Hematopoietic multipotent progenitor cell treated with erythropoietin and hydrocortisone succinate and interleukin-3 and kit ligand, for 17 days (in vitro differentiated cells): ENCODE measurements around the gene PSMA6.
"Not testable (repeated sequence)": the region's sequence is repeated elsewhere in the genome, so short reads cannot be mapped to it uniquely, and the experiment has no call there.

Source experiments
- DNase-seq: peaks from one replicate; pipeline ENCODE4 v3.0.0-alpha.2; 2015; ENCODE audit warnings: low spot score

PSMA6 gene

DNA sequence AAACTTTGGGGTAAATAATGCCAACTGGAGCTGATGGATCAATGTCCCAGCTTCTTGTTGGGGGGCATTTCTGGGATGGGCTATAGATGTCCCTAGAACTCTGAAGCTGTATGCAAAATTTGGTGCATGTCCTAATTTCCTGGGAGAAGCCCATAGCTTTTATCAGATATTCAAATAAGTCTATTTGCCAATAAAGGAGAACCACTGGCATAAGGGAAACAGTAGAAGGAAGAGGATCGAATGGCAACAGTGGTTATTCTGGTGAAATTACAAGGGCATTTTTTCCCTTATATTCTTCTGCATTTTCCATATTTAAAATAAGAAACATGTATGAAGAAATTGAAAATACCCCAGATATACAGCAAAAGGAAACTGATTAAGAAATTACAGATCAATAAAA is 34.2 kb downstream of the PSMA6 start:
- DNase-seq, result no peak

DNA sequence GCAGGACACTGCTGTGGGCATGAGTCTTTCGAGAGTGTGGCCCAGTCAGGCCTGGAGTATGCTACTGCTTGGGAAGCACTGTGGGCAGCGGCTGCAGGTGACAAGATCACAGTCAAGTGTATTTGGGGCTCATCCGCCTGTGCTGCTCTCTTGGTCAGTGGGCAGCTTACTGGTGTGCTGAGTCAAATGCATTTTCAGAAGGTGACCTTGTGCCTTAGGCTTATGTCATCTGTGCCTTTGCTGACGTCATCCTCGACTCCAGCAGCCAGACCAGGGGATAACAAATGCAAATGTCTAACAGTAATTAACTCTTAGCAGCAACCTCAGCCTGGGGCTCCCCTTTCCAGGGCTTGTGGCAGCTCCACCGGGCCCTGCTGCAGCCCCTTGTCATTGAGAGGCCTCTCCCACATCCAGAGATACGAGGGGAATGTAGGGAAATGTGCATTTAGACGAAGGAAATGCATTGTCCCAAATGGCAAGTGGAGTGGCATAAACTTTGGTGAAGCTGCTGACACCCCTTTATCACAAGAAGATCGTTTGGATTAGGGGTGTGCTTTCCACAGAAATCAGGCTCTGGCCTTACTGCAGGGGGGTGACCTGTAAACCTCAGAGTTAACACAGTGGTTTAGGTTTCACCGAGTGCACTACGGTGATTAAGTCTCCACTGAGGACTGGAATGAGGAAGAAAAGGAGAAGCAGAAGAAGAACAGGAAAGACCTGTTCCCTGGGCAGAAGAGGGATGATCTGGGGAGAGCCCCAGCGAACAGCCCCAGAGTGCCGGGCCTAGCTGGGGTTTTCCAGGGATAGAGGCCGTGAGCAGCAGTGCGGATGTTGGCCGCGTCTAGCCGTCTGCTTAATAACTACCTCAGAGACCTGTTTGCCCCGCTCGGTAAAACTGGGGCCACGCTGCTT is 39.7 kb downstream of the PSMA6 start:
- no peak for DNase-seq

DNA sequence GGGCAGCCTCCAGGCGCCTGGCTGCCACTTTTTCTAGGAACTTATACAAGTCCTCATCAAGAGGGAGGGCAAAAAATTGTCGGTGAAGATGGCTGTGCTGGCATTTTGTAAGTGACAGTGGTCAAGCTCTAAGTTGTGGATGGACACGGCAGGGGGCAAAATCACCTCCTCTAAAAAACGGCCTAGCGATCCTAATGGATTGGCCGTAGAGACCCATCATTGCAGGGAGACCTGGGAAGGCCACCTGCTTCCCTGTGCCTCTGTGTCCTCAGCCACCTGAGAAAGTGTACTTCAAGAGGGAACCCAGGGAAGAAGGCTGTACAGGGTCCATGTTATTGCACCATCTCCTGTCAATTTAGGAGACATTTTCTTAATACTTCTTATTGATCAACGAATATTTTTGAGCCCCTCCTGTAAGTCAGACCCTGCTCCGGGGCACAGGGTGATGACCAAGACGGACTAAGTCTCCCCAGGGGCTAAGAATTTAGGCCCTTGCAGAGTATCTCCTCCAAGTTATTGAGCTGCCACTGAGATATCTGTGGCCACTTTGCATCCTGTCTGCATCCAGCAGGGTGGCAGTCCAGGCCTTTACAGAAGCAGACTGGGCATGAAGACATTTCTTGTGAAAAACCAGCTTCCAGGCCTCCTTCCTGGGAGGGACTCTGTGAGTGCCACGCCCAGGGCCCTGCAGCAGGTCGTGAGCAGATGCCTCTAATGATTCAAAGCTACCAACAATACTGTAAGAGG is 40.5 kb downstream of the PSMA6 start:
- no peak for DNase-seq

DNA sequence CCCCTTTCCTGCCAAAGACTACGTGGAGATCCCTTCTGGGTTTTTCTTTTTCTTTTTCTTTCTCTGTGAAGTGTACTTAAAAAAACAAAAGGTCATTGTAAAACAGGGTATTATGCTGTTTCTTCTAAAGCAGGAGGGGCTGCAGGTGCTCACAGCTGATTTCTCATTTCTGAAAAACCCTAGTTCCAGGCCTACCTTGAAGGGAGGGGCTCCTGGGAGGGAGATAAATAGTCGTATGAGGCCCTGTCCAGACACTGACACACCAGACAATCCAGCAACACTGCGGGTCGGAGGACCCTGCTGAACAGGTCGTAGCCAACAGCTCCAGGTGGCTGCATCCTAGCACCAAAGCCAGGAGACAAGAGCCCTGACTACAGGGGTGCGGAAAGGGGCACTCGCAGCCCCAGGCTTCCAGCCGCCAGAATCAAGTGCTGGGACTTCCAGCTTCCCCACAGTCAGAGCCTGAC is 41.1 kb downstream of the PSMA6 start:
- no peak for DNase-seq

DNA sequence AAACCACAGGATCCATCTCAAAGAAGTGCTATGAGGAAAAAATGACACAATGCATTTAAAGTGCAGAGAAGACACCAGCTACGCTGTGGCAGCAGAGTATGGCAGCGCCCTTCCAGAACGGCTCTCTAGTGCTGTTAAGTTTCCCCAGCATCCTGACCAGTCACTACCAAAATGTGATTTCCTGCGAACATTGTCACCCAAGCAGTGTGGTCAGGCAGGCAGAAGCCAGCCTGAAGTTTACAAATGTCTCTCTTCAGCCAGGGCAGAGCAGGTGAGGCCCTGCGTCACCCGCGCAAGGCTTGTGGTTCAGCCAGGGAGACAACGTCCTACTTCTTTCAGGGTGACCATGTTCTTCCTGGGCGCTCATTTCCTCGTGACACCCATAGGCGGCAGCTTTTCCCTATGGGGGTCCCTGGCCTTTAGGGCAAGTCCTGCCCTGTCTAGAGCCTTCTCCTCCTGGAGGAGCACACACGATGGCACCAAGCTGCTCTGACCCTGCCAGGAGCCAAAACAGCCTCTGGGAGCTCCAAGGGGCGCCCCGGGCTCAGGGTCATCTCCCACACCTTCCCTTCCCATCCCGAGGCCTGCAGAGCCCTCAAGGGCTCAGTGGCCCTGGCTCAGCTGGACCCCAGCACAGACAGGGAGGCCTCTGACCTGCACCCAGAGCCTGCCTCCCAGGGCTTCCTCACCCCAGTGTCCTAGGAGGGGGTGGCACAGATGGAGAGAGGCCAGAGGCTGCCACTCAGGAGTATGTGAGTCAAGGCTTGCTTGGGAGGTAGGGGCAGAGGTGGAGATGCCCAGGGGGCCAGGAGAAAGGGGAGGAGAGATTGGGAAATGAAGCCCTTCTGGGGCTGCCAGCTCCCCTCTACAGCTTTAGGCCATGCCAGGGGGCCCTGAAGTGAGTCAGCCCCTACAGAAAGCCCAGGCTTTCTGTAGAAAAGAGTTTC is 41.9 kb downstream of the PSMA6 start:
- no peak for DNase-seq

DNA sequence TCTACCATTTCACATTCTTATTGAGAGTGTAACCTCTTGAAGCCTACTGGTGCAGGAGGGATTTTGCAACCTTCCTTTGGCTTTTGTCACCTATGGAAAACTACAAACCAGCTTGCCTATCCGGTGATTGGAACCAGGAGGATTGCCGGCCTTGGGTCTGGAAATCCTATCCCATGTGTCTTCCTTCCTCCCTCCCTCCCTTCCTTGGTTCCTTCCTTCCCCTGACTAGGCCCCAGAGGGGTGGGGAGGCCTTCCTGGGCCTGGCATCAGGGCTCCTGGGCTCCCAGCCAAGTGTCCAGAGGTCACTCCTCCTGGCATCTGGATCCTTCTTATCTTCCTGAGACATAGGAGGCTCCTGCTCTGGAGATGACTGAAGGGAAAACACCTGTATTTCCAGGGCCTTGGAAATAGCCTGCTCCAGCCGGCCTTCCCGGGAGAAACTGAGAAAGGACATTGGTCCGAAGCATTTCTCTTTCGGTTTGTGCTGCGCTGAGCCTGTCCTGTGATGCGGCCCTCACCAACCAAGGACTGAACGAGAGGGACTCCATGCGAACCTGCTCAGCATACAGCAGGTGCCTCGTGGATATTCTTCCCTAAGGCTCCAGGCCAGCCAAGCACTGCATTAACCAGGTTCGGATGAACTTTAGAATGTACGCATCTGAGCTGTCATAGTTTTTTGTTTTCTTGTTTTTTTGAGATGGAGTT is 43.4 kb downstream of the PSMA6 start:
- no peak for DNase-seq

DNA sequence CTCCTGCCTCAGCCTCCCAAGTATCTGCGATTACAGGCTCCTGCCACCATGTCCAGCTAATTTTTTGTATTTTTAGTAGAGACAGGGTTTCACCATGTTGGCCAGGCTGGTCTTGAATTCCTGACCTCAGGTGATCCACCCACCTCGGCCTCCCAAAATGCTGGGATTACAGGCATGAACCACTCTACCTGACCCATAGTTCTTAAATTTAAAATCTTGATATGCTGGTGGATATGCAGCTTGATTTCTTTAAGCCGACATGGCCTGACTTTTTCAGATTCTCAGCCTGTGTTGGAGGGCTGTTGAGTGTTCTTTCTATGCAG is 44.0 kb downstream of the PSMA6 start:
- DNase-seq, result not testable (repeated sequence)

DNA sequence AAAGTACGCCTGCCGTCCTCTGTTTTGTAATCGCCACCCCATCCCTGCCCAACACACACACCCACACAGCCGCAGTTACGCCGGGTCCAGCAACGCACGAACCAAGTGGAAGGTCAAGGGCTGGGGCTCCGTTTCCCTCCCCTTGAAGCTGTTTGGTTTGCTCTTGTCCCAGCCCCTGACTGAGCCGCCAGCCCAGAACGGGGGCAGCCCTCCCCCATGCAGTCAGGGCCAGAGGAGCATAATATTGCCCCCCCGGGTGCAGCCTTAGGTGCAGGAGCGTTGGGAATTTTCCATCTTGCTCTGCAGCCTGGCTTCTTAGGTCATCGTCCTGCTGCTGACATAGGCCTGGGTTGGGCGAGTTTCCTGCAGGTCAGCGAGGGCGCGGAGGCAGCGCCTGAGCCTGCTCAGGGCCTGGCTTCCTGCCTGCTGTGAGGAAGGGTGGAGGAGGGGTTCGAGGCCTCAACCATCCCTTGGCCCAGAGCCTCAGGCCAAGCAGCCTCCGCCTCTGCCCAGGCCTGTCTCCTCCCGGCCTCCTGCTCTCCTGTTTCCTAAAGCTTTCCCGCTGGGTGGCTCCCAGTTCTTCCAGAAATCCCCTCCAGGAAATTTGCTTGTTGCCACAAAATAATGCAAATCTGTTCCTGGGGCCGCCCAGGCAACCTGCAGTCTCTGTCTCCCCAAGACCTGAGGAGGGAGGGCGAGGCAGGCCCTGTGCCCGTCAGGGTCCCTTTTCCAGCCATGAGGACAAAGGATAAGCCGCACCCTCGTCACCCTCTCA is 44.5 kb downstream of the PSMA6 start:
- DNase-seq, result no peak

DNA sequence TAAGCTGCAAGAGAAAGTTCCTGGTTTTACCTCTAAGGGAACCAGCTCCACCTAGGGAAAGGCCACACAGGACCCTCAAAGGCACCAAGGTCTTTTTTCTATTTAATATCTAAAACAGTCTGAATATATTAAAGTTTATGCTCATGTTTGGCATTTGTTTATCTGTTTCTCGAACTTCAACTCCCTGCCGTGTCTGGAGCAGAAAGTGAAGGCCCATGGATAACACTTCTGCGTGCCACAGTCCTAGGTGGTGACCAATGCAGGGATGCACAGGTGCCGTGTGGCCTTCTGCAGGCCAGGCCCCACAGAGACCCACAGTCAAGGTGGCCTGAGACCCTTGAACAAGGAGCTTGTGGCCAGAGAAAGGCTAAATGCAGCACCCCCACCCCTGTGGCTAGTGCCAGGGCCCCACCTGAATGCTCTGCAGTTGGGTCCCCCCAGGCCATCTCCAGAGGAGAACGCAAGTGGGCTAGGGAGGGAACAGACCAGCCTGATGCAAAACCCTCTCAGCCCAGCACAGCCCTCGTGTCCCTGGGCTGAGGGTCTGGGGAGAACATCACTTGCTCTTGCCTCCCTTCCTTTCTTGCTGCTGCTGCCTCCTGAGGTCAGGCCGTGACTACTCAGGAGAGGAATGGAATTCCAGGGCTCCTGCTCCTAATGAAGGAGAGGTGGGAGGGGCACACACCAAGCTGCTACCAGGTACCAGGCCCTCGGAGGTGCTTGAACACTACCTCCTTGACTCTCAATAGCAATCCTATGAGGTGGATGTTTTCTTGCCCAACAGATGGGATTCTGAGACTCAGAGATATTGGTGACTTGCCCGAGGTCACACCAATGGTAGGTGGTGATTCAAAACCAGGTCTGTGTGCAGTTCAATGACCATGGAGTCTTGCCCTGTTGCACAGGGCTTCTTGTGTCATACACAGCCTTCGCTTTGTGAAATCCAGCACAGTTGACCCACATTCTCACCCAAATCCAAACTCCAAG is 45.4 kb downstream of the PSMA6 start:
- no peak for DNase-seq

DNA sequence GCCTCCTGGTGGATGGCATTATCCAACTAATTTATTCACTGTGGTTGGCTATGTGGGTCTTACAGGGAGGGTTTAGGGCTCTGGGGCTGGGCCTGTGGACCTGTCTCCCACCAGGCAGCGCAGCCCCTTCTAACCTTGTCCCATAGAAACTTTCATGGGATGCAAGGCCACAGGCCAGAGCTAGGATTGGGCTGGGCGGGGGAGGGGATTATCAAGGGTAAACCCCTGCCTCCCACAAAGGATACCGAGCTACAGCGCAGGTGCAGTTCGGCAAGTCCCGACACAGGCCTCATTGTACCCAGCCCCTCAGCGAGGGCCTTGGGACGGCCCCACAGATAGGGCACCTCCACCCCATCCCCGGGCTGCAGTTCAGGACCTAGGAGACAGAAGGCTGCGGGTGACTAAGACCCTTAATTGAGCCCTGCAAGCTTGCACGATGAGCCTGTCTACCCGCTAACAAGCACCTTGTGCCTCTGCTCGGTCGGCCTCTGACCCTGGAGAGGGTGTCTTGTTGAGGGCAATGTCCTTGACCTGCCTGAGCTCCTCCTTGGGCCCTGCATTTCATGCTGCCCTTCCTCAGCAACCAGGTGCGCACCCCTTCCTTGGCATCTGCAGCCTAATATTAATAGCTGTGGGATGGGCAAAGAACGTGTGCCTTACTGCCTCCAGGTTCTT is 46.7 kb downstream of the PSMA6 start:
- DNase-seq, result no peak

DNA sequence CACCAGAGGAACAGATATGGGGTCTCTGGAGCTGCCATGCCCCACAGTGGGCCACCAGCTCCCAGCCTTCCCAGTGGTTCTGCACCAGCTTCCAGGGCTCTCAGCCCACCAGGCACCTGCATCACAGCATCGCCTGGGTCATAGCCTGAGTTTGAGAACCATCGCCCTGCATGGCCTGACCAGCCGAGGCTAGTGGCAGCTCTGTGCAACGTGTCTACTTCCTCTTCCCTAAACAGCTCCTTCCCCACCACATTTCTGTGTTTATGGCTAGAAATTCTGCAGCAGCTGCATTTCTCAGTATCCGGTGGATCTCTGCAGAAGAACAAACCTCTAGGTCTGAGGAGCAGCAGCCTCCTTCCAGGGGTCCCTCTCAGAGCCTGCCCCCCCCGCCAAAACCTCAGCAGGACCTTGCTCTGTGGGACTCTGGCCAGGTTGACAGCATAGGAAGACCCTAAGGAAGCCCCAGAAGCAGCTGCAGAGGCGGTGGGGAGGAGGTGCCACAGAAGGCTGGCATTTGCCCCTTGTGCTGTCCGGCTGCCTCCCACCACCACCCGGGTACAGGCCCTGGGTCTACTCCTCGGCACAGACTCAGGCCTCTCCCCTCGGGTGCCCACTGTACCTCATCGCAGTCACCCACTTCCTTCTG is 47.7 kb downstream of the PSMA6 start:
- DNase-seq, result no peak

DNA sequence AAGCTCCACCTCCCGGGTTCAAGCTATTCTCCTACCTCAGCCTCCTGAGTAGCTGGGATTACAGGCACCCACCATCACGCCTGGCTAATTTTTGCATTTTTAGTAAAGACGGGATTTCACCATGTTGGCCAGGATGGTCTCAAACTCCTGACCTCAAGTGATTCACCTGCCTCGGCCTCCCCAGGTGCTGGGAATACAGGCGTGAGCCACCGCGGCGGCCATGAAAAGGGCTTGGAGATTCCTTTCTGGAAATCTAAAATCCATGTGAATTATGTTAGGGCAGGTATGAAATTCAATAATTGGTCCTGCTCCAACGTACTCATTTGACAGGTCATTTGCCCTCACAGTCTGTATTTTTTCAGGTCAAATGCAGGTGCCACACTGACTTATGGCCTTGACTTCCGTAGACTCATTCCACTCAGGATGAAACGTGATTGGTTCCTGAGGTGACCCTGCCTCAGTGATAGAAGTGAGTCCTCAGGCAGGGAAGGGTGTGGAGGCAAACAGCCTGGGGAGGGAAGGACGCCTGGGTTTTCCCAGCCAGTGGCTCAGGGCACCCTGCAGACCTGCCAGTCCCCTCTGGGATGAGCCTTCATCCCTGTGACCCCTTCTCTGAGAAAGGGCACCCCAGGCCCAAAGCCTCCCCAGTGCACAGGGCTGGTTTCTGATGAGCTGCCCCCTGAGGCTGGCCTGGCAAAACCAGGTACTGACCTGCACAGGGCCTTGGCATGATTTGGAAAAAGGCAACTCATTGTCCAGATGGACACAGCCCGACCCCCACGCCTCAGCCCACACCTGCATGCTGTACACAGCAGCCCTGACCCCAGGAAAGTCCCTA is 48.7 kb downstream of the PSMA6 start:
- DNase-seq, result no peak

DNA sequence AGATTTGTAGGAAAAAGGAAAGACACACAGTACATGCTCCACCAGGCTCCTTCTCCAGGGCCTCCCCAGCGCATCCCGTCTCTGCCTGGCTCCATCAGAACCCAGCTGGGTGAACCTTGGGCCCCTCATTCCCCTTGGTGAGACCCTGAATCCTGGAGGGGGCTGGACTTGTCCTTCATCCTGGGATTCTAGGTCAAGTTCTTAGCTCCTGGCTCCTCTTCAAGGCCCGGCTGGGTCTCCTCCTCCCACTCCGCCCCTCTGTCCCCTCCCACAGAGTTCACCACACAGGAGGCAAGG is 49.2 kb downstream of the PSMA6 start:
- DNase-seq, result no peak

DNA sequence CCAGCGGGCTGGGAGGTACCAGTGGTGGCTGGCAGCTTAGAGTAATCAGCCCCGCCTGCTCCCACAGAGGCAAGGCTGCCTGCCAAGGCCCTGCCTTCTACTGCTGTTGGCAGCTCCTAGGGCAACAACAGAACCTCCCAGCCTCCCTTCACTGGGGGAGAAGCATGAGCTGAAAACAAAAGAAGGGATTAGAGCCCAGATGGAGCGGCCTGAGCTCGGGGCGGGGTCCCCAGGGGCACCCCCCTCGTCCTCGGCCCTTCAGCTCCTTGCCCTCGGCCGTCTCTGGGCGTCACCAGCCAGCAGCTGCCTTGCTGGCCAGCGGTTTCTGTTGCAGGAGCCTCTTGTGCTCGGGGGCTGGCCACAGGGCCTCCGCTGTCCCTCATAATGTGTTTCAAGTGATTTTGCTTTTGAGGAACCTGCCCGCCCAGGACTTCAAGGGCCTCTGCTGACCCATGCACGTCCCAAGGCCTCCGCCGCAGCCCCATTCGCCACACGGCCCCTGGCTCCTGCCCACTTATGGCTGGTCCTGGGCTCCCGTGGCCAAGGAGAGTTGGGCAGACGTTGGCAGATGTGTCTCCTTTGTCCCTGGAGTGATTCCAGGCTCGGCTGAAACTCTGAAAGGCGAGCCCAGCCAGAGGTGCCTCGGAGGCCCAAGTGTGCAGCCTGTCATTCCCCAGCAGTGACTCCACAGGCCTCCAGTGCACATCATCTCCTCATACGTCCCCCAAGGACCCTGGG is 49.7 kb downstream of the PSMA6 start:
- peak; percentile 81 for DNase-seq

DNA sequence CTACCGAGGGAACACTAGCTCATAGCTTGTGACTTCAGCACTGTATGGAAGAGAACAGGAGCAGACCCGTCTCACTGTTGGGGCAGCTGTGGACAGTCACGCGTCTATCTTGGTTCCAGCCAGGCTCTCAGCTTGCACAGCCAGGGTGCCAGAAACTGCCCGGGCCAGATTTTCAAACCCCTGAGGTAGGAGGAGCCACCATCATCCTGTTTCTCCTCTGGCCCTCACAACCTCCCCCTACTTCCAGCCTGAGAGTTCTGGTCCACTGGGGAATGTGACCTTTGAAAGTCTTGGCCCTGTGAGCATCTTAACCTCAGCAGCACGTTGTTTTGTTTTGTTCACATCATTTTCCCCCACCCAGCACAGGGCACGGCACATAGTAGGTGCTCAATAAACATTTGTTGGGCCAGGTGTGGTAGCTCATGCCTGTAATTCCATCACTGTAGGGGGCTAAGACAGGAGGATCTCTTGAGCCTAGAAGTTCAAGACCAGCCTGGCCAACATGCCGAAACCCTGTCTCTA is 50.4 kb downstream of the PSMA6 start:
- DNase-seq, result no peak

DNA sequence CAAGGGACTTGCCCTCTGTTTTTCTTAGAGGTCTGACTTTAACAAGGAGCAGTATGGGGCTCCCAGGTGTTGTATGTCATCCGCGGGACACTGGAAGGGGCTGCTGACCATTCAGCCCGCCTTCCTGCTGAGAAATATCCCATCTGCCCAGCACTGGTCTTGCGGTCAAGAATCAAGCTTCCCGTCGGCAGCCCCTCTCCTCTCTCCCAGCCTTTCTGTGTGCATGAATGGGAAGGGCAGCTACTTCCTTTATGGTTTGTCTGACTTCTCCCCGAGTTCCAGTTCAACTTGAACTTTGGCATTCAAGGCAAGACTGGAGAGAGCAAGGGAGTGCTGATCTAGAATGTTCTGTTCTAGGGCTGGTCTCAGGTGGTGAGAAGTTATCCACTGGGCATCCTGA is 51.5 kb downstream of the PSMA6 start:
- no peak for DNase-seq
